HG03139 (cell line): Measurements from ENCODE around the gene RASSF7.
A peak's percentile ranks its signal among the peaks of the same experiment; 100 is the strongest.
"Not testable (repeated sequence)": the region's sequence is repeated elsewhere in the genome, so short reads cannot be mapped to it uniquely, and the experiment has no call there.

Experiments used
- ATAC-seq: cut with Tn5 transposase; IDR thresholded peaks from one replicate; pipeline ENCODE4 v1.9.1; 2021; ENCODE audit not compliant: unreplicated experiment

RASSF7 gene, protein sequence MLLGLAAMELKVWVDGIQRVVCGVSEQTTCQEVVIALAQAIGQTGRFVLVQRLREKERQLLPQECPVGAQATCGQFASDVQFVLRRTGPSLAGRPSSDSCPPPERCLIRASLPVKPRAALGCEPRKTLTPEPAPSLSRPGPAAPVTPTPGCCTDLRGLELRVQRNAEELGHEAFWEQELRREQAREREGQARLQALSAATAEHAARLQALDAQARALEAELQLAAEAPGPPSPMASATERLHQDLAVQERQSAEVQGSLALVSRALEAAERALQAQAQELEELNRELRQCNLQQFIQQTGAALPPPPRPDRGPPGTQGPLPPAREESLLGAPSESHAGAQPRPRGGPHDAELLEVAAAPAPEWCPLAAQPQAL

DNA sequence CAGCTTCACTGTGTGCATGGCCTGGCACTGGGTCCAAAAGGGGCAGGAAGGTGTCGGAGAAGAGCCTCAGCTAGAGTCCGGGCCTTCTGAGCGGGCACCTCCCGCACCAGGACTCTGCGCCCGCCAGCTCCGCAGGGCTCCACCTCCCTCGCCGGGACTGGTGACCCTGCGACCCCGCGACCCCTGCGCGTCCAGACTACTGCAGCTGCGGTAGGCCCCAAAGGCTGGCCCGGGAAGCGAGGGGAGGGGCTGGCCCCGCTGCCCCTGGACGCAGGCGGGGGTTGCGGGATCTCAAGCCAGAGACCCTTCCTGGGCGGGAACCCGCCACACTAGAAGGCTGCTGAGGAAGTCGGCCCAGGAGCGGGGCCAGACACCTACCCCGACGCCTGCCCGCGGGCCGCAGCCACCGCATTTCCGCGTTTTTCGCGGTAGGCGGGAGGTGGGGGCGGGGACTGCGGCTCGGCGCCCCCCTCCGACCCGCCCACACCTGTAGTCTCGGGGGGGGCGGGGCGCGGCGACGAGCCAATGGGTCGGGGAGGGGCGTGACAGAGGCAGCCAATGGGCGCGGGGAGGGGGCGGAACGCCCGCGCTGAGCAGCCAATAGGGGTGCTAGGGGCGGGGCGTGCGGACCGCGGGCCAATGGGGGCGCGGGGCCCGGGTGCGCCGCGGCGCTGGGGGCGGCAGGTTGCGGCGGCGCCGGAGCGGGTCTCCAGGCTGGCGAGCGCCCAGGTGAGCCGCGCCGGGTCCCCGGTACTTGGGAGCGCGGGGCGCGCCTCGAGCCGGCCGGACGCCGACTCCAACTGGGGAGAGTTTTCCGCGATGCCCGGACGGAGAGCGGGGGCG is at the start of gene RASSF7, which contains the start of gene LMNTD2:
Gene RASSF7 (plus strand): TSS at position 666 of the 843 bp plus-strand sequence. CDS start 799 bp downstream, outside the sequence.
Gene LMNTD2 (minus strand): TSS at position 434 of the 843 bp plus-strand sequence. CDS start 22 bp downstream, at position 412.
- peak; percentile 66 for ATAC-seq

DNA sequence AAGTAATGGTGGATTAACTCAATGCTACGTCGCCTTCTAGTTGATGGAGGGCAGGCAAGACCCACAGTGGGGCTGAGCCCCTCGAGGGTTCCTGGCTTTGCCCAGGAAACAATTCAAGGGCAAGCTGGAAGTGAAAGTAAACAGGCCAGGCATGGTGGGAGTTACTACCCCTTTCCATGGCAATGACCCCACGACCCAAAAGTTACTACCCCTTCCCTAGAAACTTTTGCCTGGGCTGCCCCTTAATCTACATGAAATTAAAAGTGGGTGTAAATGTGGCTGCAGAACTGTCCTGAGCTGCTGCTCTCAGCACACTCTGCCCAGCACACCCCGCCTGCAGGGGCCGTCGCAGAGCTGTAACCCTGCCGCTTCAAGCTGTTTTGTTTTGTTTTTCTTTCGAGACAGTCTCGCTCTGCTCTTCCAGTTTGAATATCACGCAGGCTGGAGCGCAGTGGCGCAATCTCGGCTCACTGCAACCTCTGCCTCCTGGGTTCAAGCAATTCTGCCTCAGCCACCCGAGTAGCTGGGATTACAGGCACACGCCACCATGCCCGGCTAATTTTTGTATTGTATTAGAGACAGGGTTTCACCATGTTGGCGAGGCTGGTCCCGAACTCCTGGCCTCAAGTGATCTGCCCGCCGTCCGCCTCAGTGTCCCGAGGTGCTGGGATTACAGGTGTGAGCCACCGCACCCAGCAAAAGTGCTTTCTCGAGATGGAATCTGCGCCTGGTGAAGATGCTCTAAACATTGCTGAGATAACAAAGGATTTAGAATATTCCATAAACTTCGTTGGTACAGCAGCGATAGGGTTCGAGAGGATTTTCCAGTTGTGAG is 47.8 kb upstream of the RASSF7 start:
- ATAC-seq: no peak

DNA sequence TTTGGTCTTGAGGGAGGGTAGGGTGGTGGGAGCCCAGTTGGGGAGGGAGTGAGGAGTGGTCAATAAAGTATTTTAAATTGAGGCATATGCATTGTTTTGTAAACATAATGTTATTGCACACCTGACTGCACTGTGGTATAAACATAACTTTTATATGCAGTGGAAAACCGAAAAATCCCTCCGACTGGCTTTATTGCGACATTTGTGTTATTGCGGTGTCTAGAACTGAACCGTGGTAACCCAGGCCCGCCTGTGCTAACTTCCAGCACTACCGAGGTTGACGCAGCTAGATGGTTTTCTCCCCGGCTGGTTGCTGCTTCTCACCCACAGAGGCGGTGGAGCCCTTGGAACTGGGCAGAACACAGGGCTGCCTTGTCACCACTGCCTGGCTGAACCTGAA is 46.2 kb upstream of the RASSF7 start:
- no peak for ATAC-seq

DNA sequence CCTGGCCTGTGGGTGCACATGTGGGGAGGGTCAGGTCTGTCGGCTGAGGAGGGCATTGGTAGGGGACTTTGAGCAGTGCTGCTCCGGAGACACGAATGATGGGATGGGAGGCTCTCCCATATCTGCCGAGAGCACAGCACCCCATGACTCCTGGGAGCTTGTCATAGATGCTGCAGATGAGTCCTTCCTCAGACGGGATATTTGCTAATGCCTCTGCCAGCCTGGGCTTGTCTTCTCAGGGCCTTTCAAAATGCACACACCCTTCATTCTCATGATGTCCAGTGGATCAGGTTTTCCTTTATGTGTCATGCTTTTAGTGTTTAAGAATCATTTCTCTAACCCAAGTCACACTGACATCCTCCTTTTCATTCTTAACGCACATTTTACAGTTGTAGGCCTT is 45.6 kb upstream of the RASSF7 start:
- ATAC-seq: no peak

DNA sequence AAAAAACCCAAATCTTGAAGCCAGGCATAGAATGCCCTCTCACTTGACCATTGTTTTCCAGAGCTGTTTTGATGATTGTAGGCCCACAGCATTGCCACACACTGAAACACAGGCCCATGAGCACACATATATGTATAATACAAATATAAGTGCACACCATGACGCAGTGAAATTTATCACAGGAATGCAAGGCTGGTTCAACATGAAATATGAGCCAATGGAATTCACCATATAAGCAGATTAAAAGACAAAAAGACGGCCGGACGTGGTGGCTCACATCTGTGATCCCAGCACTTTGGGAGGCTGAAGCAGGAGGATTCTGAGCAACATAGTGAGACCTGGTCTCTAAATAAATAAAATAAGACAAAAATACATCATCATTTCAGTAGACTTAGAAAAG is 44.4 kb upstream of the RASSF7 start:
- no peak for ATAC-seq

DNA sequence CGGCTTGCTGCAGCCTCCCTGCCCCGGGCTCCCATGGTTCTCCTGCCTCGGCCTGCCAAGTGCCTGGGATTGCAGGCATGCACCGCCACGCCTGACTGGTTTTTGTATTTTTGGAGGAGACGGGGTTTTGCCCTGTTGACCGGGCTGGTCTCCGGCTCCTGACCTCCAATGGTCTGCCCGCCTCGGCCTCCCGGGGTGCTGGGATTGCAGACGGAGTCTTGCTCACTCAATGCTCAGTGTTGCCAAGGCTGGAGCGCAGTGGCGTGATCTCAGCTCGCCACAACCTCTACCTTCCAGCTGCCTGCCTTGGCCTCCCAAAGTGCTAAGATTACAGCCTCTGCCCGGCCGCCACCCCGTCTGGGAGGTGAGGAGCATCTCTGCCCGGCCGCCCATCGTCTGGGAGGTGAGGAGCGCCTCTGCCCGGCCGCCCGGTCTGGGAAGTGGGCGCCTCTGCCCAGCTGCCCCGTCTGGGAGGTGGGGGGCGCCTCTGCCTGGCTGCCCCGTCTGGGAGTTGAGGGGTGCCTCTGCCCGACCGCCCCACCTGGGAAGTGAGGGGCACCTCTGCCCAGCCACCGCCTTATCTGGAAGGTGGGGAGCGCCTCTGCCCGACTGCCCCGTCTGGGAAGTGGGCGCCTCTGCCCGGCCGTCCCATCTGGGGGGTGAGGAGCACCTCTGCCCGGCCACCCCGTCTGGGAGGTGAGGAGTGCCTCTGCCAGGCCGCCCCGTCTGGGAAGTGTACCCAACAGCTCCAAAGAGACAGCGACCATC is 43.7 kb upstream of the RASSF7 start:
- not testable (repeated sequence) for ATAC-seq

DNA sequence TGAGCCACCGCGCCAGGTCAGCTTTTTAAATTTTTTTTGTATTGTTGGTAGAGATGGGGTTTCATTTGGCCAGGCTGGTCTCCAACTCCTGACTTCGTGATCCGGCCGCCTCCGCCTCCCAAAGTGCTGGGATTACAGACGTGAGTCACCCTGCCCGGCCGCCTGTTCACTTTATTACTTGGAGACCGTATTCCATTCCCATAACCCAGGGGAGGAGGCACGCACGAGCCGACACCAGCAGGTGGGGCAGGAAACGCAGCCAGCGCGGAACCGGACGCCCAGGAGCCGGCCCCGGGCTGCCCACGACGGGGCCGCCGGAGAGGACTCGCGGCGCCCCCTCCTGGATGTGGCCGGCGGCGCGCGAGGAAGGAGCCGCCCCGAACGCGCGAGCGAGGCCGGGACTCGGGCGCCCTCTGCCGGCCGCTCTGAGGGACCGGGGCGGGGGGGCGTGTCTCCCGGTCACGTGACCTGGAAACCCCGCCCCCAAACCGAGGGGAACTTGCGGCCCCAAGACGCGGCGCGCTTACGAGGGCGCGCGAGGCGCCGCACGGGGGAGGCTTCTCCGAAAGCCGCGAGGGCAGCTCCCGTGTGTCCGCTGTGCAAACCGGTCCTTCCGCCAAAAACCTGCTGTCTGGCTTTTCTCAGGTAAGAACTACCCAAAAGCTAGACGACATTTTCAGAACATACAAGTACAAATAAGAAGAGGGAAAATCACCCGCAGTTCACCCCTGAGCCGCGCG is 42.1 kb upstream of the RASSF7 start:
- ATAC-seq: peak; percentile 91

DNA sequence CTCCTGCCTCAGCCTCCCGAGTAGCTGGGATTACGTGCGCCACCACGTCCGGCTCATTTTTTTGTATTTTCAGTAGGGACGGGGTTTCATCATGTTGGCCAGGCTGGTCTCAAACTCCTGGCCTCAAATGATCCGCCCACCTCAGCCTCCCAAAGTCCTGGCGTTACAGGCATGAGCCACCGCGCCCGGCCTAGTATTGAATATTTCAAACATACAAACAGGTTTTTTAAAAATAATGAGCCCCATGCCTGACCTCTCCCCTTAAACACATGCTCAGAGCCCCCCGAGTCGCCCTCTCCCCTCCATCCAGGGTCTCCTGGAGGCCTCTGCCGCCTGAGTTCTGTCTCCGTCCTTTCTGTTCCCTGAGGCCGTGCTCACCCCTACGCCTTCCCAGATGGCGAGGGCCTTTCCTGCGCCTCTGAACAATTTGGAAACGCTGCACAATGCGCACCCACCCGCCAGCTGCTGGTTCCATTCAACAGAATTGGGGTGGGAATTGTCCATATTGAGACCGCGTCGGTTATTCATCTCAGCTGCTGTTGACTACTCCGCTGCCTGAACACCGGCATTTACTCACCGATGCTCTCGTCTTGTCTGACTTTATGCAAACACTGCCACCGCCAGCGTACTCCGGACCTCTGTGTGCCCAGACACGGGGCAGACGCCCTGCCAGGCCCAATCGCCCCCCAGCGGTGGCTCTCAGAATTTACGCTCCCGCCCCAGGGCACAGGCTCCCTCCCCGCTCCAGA is 40.2 kb upstream of the RASSF7 start:
- ATAC-seq: no peak

DNA sequence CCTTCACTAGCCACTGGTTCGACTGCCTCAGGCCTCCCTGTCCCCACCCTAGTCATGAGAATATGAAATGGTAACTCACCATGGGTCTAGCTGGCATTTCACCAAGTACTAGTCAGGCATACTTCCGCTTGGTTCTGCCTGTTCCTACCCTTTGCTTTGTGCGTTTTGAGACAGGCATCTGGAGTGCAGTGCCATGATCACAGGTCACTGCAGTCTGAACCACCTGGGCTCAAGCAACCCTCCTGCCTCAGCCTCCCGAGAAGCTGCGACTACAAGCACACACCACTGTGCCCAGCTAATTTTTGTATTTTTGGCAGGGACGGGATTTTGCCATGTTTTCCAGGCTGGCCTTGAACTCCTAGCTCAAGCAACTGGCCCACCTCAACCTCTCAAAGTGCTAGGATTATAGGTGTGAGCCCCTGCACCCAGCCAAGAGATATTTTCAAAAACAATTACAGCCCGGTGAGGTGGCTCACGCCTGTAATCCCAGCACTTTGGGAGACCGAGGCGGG is 39.5 kb upstream of the RASSF7 start:
- ATAC-seq: no peak

DNA sequence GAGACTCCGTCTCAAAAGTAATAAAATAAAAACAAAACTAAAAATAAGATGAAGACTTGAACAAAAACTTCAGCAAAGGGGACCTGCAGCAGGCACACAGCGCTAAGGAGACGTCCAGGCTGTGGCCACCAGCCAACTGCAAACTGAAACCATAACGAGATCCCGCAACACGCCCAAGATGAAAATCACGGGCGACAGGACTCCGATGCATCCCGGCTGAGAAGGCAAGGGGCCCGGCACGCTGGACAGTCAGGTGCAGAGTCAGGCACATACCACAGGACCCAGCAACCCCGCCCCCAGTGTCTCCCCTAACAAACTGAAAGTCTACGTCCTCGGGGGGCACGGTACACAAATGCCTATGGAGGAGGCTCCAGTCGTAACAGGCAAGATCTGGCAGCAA is 34.6 kb upstream of the RASSF7 start:
- no peak for ATAC-seq

DNA sequence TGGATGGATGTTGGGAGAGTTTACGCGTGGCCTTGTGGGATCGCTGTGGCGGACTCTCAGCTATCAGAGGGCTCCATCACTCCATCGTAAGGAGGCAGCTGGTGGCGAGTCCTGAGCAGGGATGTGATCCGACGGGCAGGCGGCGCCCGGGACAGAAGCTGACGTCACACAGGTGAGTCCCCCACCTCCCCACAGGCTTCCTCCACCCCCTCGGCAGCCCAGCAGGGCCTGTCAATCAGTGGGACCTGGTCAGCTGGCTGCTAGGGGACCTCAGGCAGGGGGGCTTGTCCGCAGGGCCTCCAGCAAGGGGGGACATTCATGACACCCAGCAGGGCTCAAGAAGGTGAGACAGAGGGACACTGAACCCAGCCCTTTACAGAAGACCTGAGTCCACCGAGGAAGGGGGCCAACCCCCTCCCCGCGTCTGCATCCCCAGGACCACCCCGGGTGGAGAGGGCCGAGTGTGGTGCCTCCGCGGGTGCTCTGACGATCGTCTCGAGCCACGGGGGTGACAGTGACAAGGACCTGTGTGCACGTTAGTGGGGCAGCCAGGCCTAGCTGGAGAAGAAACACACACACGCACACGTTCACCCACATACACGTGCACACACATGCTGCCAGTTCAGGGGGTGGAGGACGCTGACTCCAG is 32.5 kb upstream of the RASSF7 start:
- no peak for ATAC-seq

DNA sequence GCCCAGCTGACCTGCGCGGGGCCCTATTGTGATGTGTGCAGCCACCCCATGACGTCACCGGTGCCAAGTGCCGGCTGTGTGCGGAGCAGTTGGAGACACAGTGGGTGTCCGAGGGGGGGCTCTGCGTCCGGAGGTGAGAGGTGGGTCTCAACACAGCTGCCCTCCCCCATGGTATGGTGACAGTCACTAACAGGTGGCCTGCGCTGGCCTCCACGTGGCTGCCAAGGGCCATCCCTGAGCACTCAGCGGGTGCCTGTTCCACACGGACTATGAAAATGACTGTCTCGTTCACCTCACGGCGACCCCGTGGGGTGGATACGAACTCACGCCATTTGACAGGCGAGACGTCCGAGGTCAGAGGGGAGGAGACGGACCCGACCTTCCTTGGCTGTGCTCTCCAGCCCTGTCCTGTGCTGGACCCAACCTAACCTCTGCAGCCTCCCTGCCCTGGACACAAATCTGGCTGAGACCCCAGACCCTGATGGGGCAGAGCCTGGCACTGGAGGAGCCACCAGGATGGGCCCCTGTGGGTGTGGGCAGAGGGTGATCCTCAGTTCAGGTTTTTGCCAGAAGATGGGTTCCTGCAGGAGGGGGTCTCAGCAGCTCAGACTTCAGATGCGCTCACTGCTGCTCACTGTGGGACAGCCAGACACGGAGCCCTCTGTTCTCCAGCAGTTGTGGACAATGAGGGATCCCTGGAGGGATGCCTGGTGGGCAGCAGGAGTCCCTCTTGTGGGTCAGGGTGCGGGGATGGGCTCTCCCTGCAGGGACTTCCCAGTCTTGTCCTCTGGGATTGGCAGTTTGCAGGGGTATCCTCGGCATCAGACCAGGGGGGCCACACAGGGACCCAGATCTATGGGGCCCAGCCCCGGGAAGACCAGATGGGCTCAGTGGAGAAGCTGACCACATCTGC is 31.7 kb upstream of the RASSF7 start:
- no peak for ATAC-seq

DNA sequence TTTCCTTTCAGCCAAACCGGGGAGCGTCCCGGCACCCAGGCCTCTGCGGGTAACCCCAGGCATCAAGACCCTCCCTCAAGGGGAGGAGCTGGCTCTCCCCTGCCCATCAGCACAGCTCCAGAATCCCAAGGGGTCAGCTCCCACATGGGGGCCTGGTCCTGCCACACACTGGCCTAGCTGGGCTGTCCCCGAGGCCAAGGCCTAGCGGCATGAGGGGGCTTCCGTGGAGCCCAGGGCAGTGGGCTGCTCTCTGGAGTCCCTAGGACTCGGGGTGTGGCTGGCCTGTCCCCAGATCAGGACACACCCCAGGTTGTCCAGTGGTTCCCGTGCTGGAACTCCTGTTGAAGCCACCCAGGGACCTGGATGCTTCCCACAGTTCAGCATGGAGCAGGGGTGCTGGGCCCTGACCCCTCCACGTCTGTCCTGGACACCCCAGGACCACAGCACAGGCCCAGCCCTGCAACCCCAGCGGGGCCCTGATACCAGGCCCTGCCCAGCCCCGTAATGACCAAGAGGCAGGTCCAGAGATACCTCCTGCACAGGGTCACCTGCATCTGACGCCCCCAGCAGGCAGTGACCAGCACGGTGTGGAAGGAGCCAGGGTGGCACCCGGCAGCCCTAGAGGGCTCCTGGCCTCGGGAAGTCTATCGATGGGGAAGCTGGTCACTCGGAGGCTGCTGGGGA is 30.9 kb upstream of the RASSF7 start:
- ATAC-seq: no peak

DNA sequence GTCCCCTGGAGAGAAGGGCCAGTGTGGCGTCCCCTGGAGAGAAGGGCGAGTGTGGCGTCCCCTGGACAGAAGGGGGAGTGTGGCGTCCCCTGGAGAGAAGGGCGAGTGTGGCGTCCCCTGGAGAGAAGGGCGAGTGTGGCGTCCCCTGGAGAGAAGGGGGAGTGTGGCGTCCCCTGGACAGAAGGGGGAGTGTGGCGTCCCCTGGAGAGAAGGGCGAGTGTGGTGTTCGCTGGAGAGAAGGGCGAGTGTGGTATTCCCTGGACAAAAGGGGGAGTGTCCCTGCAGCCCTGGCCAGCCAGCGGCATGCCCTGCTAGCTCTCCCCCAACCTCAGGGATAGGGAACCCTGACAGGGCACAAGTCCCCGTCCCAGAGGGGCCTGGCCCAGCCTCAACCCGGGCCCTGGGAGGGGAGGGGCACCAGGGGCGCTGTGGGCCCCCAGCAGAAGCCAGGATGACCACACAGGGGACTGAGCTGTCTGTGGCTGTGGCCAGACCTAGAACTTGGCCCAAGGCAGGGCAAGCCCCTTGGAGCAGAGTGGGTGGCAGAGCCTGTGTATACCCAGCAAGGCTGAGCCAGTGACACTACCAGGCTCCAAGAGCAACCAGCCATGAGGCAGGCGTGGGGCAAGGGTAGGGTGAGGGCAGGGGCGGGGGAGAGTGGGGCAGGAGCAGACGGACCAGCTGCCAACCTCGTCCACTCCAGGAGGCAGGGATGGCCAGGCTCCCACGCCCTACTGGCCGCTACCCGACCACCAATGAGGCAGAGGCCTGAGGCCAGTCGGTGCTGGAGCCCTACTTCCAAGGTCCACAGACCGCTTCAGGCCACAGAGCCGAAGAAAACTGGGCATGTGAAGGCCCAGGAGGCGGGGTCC is 29.6 kb upstream of the RASSF7 start:
- ATAC-seq: no peak

DNA sequence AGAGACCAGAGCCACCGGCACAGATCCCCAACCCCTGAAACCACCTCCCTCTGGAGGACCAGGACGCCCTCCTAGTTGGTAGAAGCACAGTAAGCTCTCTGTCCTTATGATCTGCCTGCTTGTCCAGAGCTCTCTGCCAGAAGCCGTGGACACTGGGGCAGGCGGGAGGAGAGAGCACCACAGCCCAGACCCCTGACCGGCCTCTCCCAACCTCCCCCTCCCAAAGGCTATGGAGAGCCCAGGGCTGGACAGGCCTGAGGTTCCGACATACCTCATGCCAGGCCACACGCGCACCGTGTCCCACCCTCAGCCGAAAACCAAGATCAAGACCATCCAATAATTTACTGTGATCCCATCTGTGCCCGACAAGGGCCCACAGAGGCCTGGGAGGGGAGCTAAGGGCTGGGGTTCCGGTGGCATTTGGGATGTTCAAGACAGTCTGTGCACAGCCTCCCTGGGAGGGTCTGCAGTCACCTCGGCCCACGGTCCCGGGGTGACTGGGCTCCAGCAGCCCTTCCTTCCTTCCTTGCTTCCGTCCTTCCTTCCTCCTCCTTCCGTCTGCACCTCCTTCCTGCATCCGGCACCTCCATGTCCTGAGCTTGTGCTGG is 28.7 kb upstream of the RASSF7 start:
- no peak for ATAC-seq
